Ishikawa (cell line): Measurements from ENCODE around the gene SYT12.

Experiments
- CEBPB ChIP-seq: IDR thresholded peaks from 2 replicates; pipeline ENCODE4 v1.6.1; 2012
- EP300 ChIP-seq: IDR thresholded peaks from 2 replicates; pipeline ENCODE4 v1.6.1; 2012; ENCODE audit warnings: borderline replicate concordance
- MAX ChIP-seq: IDR thresholded peaks from 2 replicates; pipeline ENCODE4 v1.6.1; 2012
- RAD21 ChIP-seq: IDR thresholded peaks from 2 replicates; pipeline ENCODE4 v1.6.1; 2012; ENCODE audit warnings: low read depth
- TAF1 ChIP-seq: IDR thresholded peaks from 2 replicates; pipeline ENCODE4 v1.6.1; 2012; ENCODE audit warnings: low read depth, mild to moderate bottlenecking
- YY1 ChIP-seq: IDR thresholded peaks from 2 replicates; pipeline ENCODE4 v1.6.1; 2012; ENCODE audit warnings: low read depth
- ZBTB7A ChIP-seq: IDR thresholded peaks from 2 replicates; pipeline ENCODE4 v1.6.1; 2012; ENCODE audit warnings: low read depth

DNA sequence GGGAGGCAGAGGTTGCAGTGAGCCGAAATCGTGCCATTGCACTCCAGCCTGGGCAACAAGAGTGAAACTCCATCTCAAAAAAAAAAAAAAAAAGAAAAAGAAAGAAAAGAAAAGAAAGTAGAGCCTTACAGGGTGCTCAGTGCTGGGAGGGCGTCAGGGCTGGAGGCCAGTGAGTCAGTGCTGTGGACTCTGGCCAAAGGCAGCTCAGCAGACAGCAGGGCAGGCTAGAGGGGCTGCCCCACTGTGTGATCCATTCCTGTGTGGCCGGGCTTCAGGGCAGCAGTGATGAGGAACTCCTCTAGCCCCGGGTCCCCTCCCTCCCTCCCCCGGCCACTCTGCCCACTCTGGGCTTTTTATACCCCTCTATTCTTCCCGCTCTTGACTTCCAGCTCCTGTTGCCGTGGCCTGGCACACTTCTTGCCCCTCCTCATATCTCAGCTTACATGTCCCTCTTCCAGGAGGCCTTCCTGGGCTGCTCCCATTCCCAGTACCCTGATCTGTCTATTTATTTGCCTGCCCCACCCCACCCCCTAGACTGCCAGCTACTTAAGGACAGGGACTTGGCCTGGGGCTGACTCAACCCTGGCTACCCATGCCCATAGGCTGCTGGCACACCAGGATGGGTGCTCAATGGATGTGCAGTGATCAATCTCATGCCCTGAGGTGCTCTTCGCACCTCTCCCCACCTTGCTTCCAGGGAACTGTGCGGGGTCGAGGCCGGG, 10.1 kb downstream of the SYT12 start:
- no peak for TF ChIP-seq EP300
- no peak for TF ChIP-seq YY1
- TF ChIP-seq CEBPB = no peak
- TF ChIP-seq TAF1 = no peak
- no peak for TF ChIP-seq MAX
- TF ChIP-seq ZBTB7A = no peak
- no peak for TF ChIP-seq RAD21
